Dedifferentiated amniotic fluid mesenchymal stem cell (primary cell): Measurements from ENCODE around the gene GOLGA3.

Experiments
- DNase-seq: peaks from one replicate; pipeline ENCODE4 v3.0.0-alpha.2; 2016; ENCODE audit errors: extremely low spot score

Gene GOLGA3

DNA sequence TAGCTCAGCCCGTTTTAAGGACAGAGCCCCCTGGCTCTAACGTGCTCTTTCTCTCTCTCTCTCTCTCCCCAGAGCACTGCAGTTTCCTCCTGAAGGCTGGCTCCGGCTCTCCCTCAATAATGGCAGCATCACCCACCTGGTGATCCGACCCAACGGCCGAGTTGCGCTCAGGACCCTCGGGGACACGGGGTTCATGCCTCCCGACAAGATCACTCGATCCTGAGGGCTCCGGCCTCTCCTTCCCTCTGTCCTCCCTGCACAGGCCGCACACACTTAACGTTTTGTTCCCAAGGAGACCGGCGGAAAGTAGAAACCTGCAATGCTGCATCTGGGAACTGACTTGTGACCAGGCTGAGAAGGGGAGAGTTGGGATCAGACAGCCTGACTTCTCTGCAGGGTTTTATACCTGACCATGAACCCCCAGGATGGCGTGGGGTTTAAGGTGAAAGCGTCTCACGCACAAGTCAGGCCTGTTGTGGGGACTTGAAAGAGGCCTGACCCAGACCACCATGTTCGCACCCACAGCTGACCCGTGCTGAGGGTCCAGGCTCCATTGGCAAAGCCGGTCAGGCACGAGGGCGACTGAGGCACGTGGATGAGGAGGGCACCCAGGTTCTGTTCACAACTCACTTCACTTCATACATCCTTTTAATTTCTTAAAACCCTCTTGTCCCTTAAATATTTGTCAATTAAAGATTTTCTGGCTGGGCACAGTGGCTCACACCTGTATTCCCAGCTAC, 107.9 kb downstream of the GOLGA3 start:
- DNase-seq, result no peak

GRCh38 chr12:132719954-132720324, 108.7 kb downstream of the GOLGA3 start:
- DNase-seq, result no peak

GRCh38 chr12:132719141-132719953, 109.3 kb downstream of the GOLGA3 start:
- DNase-seq, result no peak
